HG03060 (cell line): ENCODE data around the gene SRA1.

ENCODE experiments used
- ATAC-seq: cut with Tn5 transposase; IDR thresholded peaks from one replicate; pipeline ENCODE4 v1.9.1; 2021; ENCODE audit warnings: low read depth, moderate number of reproducible peaks; ENCODE audit not compliant: unreplicated experiment

The SRA1 gene

GRCh38 chr5:140551872-140552271 is 5.4 kb downstream of the SRA1 start:
- no peak for ATAC-seq

GRCh38 chr5:140550147-140551079 is 6.9 kb downstream of the SRA1 start:
- no peak for ATAC-seq

GRCh38 chr5:140549237-140550144 is 7.8 kb downstream of the SRA1 start:
- ATAC-seq = no peak

GRCh38 chr5:140548791-140549190 is 8.5 kb downstream of the SRA1 start:
- no peak for ATAC-seq

GRCh38 chr5:140548300-140548688 is 9.0 kb downstream of the SRA1 start:
- ATAC-seq = no peak

- peak; percentile 97 for ATAC-seq
These were observed 9.6 kb downstream of the SRA1 start, which contains the start of gene EIF4EBP3 for GRCh38 chr5:140547508-140548299. TSS of gene EIF4EBP3 (plus strand) at chr5:140547662. CDS start at chr5:140547738, 76 bp downstream.

GRCh38 chr5:140546851-140547507 is 10.3 kb downstream of the SRA1 start:
- no peak for ATAC-seq

- no peak for ATAC-seq
These were observed 11.7 kb downstream of the SRA1 start for GRCh38 chr5:140545606-140546005.

GRCh38 chr5:140544986-140545385 is 12.3 kb downstream of the SRA1 start:
- ATAC-seq = no peak

GRCh38 chr5:140542972-140543371 is 14.3 kb downstream of the SRA1 start:
- no peak for ATAC-seq

GRCh38 chr5:140540227-140540626 is 17.0 kb downstream of the SRA1 start:
- no peak for ATAC-seq

GRCh38 chr5:140524003-140524402 is 33.3 kb downstream of the SRA1 start:
- no peak for ATAC-seq

GRCh38 chr5:140513124-140513523 is 44.1 kb downstream of the SRA1 start:
- no peak for ATAC-seq

- no peak for ATAC-seq
These were observed 47.4 kb downstream of the SRA1 start for GRCh38 chr5:140509898-140510297.

GRCh38 chr5:140502834-140503233 is 54.4 kb downstream of the SRA1 start:
- no peak for ATAC-seq
